Left ventricle myocardium inferior (tissue), 1 donor: ENCODE data around the gene ZNF281. TPM values are rescaled to one million over a fixed set of nuclear protein-coding genes. Genes with fewer than 3 reads are reported as not detected.
"Not testable (repeated sequence)": the region's sequence is repeated elsewhere in the genome, so short reads cannot be mapped to it uniquely, and the experiment has no call there.

Experiments
- DNase-seq: peaks from one replicate; pipeline ENCODE4 v3.0.0-alpha.2; 2020
- H3K27ac ChIP-seq: fragments of 200-600 bp; replicated peaks from 2 replicates; pipeline ENCODE4 v1.8.0; 2021
- H3K27me3 ChIP-seq: fragments of 200-600 bp; 2 replicates; pipeline ENCODE4 v1.8.0; 2021; ENCODE audit warnings: low read depth
- H3K36me3 ChIP-seq: fragments of 200-600 bp; 2 replicates; pipeline ENCODE4 v1.8.0; 2021
- H3K4me1 ChIP-seq: fragments of 200-600 bp; 2 replicates; pipeline ENCODE4 v1.8.0; 2021
- H3K4me3 ChIP-seq: fragments of 200-600 bp; 2 replicates; pipeline ENCODE4 v1.8.0; 2021; ENCODE audit warnings: mild to moderate bottlenecking, moderate library complexity
- H3K9me3 ChIP-seq: fragments of 200-600 bp; replicated peaks from 2 replicates; pipeline ENCODE4 v1.8.0; 2021
- intact Hi-C: fragments of 100-400 bp; cut with micrococcal nuclease; formaldehyde crosslinking; loops from one replicate; pipeline ENCODE4 v1.11.0; 2022
- total RNA-seq: library from RNA; stranded (reverse); fragmentation: NEBNext Ultra II Directional; extraction: Animal tissue kit (Norgen Biotek cat#: 25700); gene quantifications from one replicate; pipeline ENCODE4 v1.2.1, GENCODE V29; 2021
- TF ChIP-seq, protein P1 (sequence below): fragments of 200-600 bp; IDR thresholded peaks from 2 replicates; pipeline ENCODE4 v1.8.0; 2021; ENCODE audit warnings: antibody characterized with exemption, mild to moderate bottlenecking, borderline replicate concordance
- donor health status: DM: no; HTN: yes; CAD: no; lungs with severe emphysema.

Gene ZNF281
- total RNA-seq, 1 donor from 2014 or later: 8.3 TPM

DNA sequence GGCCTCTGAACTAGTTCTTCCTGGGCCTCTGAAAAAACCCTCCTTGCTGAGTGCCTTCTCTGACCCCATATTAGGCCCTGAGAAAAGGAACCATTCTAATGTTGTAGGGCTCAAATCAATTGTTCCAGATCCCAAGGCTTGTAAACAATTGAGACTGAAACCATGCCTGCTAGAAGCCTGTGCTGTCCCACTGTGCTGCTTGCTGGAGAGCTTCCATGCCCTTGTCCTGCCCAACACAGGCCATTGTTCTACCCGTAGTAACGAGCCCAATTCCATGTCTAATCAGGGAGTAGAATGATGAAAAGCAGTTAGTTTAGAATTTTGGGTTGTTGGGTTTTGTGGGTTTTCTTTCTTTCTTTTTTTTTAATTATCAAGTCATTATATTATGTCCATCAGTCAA is 47.4 kb downstream of the ZNF281 start:
- DNase-seq: no peak
- H3K36me3 ChIP-seq: no peaks in the 10 kb centered on the region
- H3K4me3 ChIP-seq: no peak overlapping the region
- TF ChIP-seq, protein P1, sequence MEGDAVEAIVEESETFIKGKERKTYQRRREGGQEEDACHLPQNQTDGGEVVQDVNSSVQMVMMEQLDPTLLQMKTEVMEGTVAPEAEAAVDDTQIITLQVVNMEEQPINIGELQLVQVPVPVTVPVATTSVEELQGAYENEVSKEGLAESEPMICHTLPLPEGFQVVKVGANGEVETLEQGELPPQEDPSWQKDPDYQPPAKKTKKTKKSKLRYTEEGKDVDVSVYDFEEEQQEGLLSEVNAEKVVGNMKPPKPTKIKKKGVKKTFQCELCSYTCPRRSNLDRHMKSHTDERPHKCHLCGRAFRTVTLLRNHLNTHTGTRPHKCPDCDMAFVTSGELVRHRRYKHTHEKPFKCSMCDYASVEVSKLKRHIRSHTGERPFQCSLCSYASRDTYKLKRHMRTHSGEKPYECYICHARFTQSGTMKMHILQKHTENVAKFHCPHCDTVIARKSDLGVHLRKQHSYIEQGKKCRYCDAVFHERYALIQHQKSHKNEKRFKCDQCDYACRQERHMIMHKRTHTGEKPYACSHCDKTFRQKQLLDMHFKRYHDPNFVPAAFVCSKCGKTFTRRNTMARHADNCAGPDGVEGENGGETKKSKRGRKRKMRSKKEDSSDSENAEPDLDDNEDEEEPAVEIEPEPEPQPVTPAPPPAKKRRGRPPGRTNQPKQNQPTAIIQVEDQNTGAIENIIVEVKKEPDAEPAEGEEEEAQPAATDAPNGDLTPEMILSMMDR: no peak
- H3K9me3 ChIP-seq: no peaks in the 10 kb centered on the region
- no peaks in the 10 kb centered on the region for H3K4me1 ChIP-seq
- no peak overlapping the region for H3K27ac ChIP-seq
- intact Hi-C loops: no loop called here
- H3K27me3 ChIP-seq: no peaks in the 10 kb centered on the region

DNA sequence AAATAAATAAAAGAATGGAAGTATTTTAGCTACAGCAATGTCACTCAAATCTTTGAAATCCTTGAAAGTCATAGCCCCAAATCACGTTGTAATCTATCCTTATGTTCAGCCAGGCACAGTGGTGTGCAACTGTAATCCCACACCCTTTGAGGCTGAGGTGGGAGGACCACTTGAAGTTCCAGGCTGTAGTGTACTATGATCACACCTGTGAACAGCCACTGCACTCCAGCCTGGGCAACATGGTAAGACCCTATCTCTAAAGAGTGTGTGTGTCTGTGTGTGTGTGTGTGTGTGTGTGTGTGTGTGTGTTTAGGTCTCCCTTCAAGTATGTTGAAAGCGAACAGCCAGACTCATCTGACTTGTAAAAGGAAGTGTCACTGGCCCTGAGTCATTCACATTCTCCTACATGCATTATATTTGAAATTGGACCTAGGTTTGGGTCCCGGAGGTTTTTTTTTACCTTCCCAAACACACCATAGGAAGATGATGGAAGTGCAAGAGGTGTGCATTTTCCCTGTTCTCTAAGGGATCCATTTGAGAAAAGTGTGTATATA is 50.1 kb downstream of the ZNF281 start:
- intact Hi-C loops: no loop called here
- DNase-seq: no peak
- Histone ChIP-seq H3K4me3 (no peak overlapping the region), H3K9me3 (no peaks in the 10 kb centered on the region), H3K27ac (no peak overlapping the region), H3K27me3 (no peaks in the 10 kb centered on the region), H3K36me3 (no peaks in the 10 kb centered on the region), H3K4me1 (no peaks in the 10 kb centered on the region)
- TF ChIP-seq, protein P1: no peak

DNA sequence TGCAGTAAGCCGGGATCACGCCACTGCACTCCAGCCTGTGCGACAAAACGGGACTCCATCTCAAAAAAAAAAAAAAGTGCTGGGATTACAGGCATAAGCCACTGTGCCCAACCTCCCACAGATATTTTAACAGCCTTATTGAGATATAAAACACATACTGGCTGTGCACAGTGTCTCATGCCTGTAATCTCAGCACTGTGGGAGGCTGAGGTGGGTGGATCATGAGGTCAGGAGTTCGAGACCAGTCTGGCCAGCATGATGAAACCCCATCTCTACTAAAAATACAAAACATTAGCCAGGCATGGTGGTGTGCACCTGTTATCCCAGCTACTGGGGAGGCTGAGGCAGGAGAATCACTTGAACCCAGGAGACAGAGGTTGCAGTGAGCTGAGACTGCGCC is 51.9 kb downstream of the ZNF281 start:
- H3K4me1 ChIP-seq, H3K9me3 ChIP-seq, H3K27me3 ChIP-seq, DNase-seq, H3K4me3 ChIP-seq, H3K27ac ChIP-seq, H3K36me3 ChIP-seq, intact Hi-C loops: not testable (repeated sequence)

GRCh38 chr1:200355801-200356200 is 54.0 kb downstream of the ZNF281 start:
- no peaks in the 10 kb centered on the region for H3K9me3 ChIP-seq
- H3K36me3 ChIP-seq: no peaks in the 10 kb centered on the region
- TF ChIP-seq, protein P1: no peak
- intact Hi-C loops: no loop called here
- H3K27me3 ChIP-seq: no peaks in the 10 kb centered on the region
- H3K4me3 ChIP-seq: no peak overlapping the region
- H3K4me1 ChIP-seq: peaks cover 8% of the 10 kb centered on the region
- no peak for DNase-seq
- no peak overlapping the region for H3K27ac ChIP-seq

Other genes starting within 250 kb of the ZNF281 start
- gene KIF14, start 210.7 kb upstream of the ZNF281 start, total RNA-seq: 0.08 TPM